CD4-positive, alpha-beta T cell treated with Interleukin-6 at 100 ng/mL for 8 hours (primary cell): ENCODE measurements around the gene ABO.
"Not testable (repeated sequence)": the region's sequence is repeated elsewhere in the genome, so short reads cannot be mapped to it uniquely, and the experiment has no call there.

Experiments
- DNase-seq: peaks from one replicate; pipeline ENCODE4 v3.0.0-alpha.2; 2020; ENCODE audit warnings: mixed read lengths, low spot score

Gene ABO

GRCh38 chr9:133290751-133291302 is 15.8 kb upstream of the ABO start:
- DNase-seq = no peak

- no peak for DNase-seq
Measured at GRCh38 chr9:133286523-133286922, 11.5 kb upstream of the ABO start.

GRCh38 chr9:133285252-133285775 is 10.3 kb upstream of the ABO start:
- DNase-seq = no peak

GRCh38 chr9:133284362-133284761 is 9.4 kb upstream of the ABO start:
- no peak for DNase-seq

- DNase-seq = not testable (repeated sequence)
Measured at GRCh38 chr9:133283255-133284032, 8.4 kb upstream of the ABO start.

- DNase-seq = no peak
Measured at GRCh38 chr9:133282464-133283238, 7.7 kb upstream of the ABO start.

- DNase-seq = no peak
Measured at GRCh38 chr9:133280392-133280791, 5.4 kb upstream of the ABO start.

GRCh38 chr9:133278161-133279114 is 3.4 kb upstream of the ABO start:
- DNase-seq = no peak

- DNase-seq = no peak
Measured at GRCh38 chr9:133277467-133277866, 2.5 kb upstream of the ABO start.

GRCh38 chr9:133276923-133277322 is 1.9 kb upstream of the ABO start:
- DNase-seq = no peak

- DNase-seq = no peak
Measured at GRCh38 chr9:133276001-133276884, 1.2 kb upstream of the ABO start.

GRCh38 chr9:133274236-133275104 is 531 bp downstream of the ABO start:
- no peak for DNase-seq

- no peak for DNase-seq
Measured at GRCh38 chr9:133273819-133274218, 1.2 kb downstream of the ABO start.

GRCh38 chr9:133273098-133273497 is 1.9 kb downstream of the ABO start:
- DNase-seq = no peak

GRCh38 chr9:133269537-133270362 is 5.3 kb downstream of the ABO start:
- DNase-seq = no peak

- not testable (repeated sequence) for DNase-seq
Measured at GRCh38 chr9:133269136-133269535, 5.9 kb downstream of the ABO start.

- DNase-seq = no peak
Measured at GRCh38 chr9:133268335-133269056, 6.5 kb downstream of the ABO start.

GRCh38 chr9:133264235-133264764 is 10.7 kb downstream of the ABO start:
- DNase-seq = no peak
